Tibial nerve (tissue), 4 donors: ENCODE results near the gene GPC5. TPM values are rescaled to one million over a fixed set of nuclear protein-coding genes. Genes with fewer than 3 reads are reported as not detected.

Experiments used
- DNase-seq, 2 donors: peaks; one replicate each; pipeline ENCODE4 v3.0.0-alpha.2; 2019; ENCODE audit warnings: low spot score in 2 of 2
- H3K27ac ChIP-seq, 4 donors: fragments of 200-600 bp; sonication (generic) in 3 of 4; one replicate each; pipeline ENCODE4 v1.5.1; 2017 to 2019; ENCODE audit warnings: mild to moderate bottlenecking in 1 of 4
- H3K27me3 ChIP-seq, 2 donors: fragments of 200-600 bp; sonication (generic) in 1 of 2; one replicate each; pipeline versions ENCODE4 v1.5.1 to v1.6.0; 2017 to 2019
- H3K36me3 ChIP-seq, 3 donors: fragments of 200-600 bp; sonication (generic); one replicate each; pipeline ENCODE4 v1.5.1; 2018 to 2019
- H3K4me1 ChIP-seq, 4 donors: fragments of 200-600 bp; sonication (generic) in 3 of 4; one replicate each; pipeline ENCODE4 v1.5.1; 2017 to 2019
- H3K4me3 ChIP-seq, 4 donors: fragments of 200-600 bp; sonication (generic) in 3 of 4; one replicate each; pipeline ENCODE4 v1.5.1; 2017 to 2019; ENCODE audit warnings: mild to moderate bottlenecking in 1 of 4, moderate library complexity in 1 of 4
- H3K9me3 ChIP-seq, 4 donors: fragments of 200-600 bp; sonication (generic) in 3 of 4; one replicate each; pipeline ENCODE4 v1.5.1; 2017 to 2019
- CTCF ChIP-seq, 5 experiments: fragments of 200-600 bp in 3 of 5; fragments of 450-650 bp in 2 of 5; sonication (generic) in 3 of 5; IDR thresholded peaks; one replicate each; pipeline ENCODE4 v1.5.1; 2016 to 2019; ENCODE audit warnings: antibody characterized with exemption in 5 of 5, mild to moderate bottlenecking in 3 of 5, moderate library complexity in 2 of 5
- EP300 ChIP-seq, 2 donors: sonication (generic); formaldehyde crosslinking; IDR thresholded peaks; one replicate each; pipeline ENCODE4 v1.6.1; 2017; ENCODE audit warnings: antibody characterized with exemption in 2 of 2, mild to moderate bottlenecking in 1 of 2
- POLR2A ChIP-seq, 2 donors: fragments of 450-650 bp; IDR thresholded peaks; one replicate each; pipeline ENCODE4 v1.6.1; 2017; ENCODE audit warnings: antibody characterized with exemption in 2 of 2, mild to moderate bottlenecking in 2 of 2, moderate library complexity in 2 of 2
- WGBS, 2 donors: methylation state at CpG; one replicate each; pipeline ENCODE4 v1.1.5; 2018; 5-methylcytosine and 5-hydroxymethylcytosine counted together
- total RNA-seq, 4 donors: library from RNA; depleted of rRNA; stranded (reverse); fragments of >200 nt; gene quantifications; one replicate each; pipeline ENCODE4 v1.1.0, GENCODE V29; 2016

Gene GPC5
- total RNA-seq, 4 donors from 2014 or later = 3.7 to 5.7 (median 4.2) TPM; not detected in 1

DNA sequence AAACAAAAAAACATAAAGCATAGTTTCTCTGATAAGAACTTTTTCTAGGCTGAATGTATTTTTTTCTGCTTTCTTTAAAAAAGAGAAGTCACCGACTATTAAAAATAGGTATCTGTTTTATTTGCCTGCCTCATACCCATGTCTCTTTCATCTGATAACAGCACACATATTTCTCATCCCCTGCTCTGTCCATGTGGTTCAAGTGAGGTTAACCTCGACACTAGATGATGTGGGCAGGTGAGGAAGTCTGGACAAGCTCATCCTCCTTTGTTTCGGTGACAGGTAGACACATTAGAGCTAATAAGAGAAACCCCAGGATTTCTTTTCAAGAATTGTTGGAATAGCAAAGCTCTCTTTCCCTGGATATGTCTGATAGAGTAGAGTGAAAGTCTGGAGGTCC lies 222.7 kb downstream of the GPC5 start:
- H3K4me3 ChIP-seq = no peak overlapping the region
- H3K36me3 ChIP-seq = no peaks in the 10 kb centered on the region
- H3K9me3 ChIP-seq = no peaks in the 10 kb centered on the region
- DNase-seq = no peak
- TF ChIP-seq CTCF (IDR thresholded peaks at IDR 0.05) (no peak), POLR2A (IDR thresholded peaks at IDR 0.05) (no peak), EP300 (IDR thresholded peaks at IDR 0.05) (no peak)
- H3K4me1 ChIP-seq = no peaks in the 10 kb centered on the region
- no peaks in the 10 kb centered on the region for H3K27me3 ChIP-seq
- H3K27ac ChIP-seq = no peak overlapping the region
- 81 to 88% methylated on average over 3 of the region's 3 CpGs for WGBS, 2 donors

GRCh38 chr13:91621963-91622362 lies 223.5 kb downstream of the GPC5 start:
- Histone ChIP-seq H3K4me1 (no peaks in the 10 kb centered on the region), H3K27me3 (no peaks in the 10 kb centered on the region), H3K4me3 (no peak overlapping the region), H3K36me3 (no peaks in the 10 kb centered on the region), H3K27ac (no peak overlapping the region), H3K9me3 (no peaks in the 10 kb centered on the region)
- no peak for TF ChIP-seq POLR2A (IDR thresholded peaks at IDR 0.05)
- TF ChIP-seq CTCF (IDR thresholded peaks at IDR 0.05) = no peak
- no peak for TF ChIP-seq EP300 (IDR thresholded peaks at IDR 0.05)
- DNase-seq = no peak
- 100% methylated on average over 1 of the region's 1 CpG for WGBS, 2 donors

GRCh38 chr13:91622778-91623550 lies 224.5 kb downstream of the GPC5 start:
- Histone ChIP-seq H3K36me3 (no peaks in the 10 kb centered on the region), H3K27ac (no peak overlapping the region), H3K9me3 (no peaks in the 10 kb centered on the region), H3K27me3 (no peaks in the 10 kb centered on the region), H3K4me1 (no peaks in the 10 kb centered on the region), H3K4me3 (no peak overlapping the region)
- no peak for DNase-seq
- TF ChIP-seq POLR2A (IDR thresholded peaks at IDR 0.05) = no peak
- no peak for TF ChIP-seq CTCF (IDR thresholded peaks at IDR 0.05)
- TF ChIP-seq EP300 (IDR thresholded peaks at IDR 0.05) = no peak
- WGBS, 2 donors = 74 to 75% methylated on average over 3 of the region's 3 CpGs

DNA sequence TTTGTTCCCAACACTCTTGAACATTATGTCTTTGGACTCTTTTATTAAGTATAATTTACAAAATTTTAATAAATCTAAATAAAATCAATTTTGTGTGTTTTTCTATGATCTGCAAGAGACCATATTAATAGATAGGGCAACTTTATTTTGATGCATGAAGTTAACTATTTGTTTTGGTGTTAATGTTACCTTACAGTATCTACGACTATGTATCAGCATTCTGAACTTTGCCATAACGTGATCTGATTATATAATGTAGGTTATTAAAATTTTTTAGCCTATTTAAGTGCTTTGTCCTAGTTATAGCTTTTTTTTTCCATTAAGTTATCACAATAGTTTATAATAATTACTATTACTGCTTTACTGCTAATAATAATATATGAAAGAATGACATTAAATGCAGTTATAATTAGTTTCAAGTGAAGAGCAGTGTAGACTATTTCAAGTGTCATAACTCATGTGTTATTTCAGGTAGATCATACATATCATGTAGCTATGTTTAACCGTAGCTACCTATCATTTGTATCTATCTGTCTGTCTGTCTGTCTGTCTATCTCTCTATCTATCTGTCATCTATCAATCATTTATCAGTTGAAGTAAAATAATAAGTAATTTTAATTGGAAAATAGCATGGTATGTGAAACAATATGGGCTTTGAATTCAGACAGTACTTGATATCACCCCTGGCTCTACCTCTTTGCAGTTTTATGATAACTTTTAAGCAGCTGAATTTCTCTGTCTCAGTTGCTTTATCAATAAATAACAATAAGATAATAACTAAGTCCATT lies 229.7 kb downstream of the GPC5 start:
- Histone ChIP-seq H3K9me3 (no peaks in the 10 kb centered on the region), H3K36me3 (no peaks in the 10 kb centered on the region), H3K4me1 (no peaks in the 10 kb centered on the region), H3K27me3 (no peaks in the 10 kb centered on the region), H3K27ac (no peak overlapping the region), H3K4me3 (no peak overlapping the region)
- no peak for TF ChIP-seq CTCF (IDR thresholded peaks at IDR 0.05)
- TF ChIP-seq EP300 (IDR thresholded peaks at IDR 0.05) = no peak
- TF ChIP-seq POLR2A (IDR thresholded peaks at IDR 0.05) = no peak
- no peak for DNase-seq
- 88% methylated on average over 3 of the region's 3 CpGs for WGBS, 2 donors

DNA sequence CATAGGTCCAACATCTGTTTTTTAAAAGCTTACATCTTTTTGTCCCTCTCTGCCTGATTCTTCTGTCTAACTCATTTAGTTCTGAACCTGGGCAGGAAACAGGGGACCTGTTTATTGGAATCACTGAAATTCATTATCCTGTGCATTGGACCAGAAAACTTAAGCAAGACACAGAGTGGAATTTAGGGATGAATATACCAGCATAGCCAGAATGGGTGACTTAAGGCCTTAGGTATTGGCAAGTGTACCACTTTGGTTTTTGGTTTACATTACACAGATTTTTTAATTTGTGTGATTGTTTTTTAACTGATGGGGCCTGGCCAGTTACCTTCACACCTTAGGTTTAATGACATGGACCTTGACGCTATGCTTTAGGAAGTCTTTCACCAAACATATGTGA lies 232.5 kb downstream of the GPC5 start:
- Histone ChIP-seq H3K4me3 (no peak overlapping the region), H3K9me3 (no peaks in the 10 kb centered on the region), H3K36me3 (no peaks in the 10 kb centered on the region), H3K4me1 (no peaks in the 10 kb centered on the region), H3K27ac (no peak overlapping the region), H3K27me3 (no peaks in the 10 kb centered on the region)
- 65 to 73% methylated on average over 1 of the region's 1 CpG for WGBS, 2 donors
- TF ChIP-seq EP300 (IDR thresholded peaks at IDR 0.05) = no peak
- TF ChIP-seq POLR2A (IDR thresholded peaks at IDR 0.05) = no peak
- no peak for TF ChIP-seq CTCF (IDR thresholded peaks at IDR 0.05)
- DNase-seq = no peak
